Measurements from ENCODE around the gene RALGPS1.

Gene RALGPS1

DNA sequence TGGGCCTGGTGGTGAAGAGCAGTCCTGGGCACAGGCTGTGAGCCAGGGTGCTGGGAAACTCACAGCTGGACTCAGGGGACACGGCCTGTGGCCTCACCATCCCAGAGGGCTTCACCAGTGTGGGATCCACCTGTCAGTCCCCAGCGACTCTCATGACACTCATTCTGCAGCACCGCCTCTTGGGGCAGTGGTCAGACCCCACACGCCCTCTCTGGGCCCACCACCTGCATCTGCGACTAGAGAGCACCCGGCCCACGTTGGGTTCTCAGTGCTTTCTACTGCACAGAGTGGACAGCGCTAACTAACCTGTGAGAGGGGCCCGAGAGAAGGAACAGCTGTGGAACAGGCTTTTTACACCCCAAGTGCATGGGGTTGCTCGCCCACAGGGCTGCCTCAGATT, 304.2 kb downstream of the RALGPS1 start:
- TF ChIP-seq, protein P1, sequence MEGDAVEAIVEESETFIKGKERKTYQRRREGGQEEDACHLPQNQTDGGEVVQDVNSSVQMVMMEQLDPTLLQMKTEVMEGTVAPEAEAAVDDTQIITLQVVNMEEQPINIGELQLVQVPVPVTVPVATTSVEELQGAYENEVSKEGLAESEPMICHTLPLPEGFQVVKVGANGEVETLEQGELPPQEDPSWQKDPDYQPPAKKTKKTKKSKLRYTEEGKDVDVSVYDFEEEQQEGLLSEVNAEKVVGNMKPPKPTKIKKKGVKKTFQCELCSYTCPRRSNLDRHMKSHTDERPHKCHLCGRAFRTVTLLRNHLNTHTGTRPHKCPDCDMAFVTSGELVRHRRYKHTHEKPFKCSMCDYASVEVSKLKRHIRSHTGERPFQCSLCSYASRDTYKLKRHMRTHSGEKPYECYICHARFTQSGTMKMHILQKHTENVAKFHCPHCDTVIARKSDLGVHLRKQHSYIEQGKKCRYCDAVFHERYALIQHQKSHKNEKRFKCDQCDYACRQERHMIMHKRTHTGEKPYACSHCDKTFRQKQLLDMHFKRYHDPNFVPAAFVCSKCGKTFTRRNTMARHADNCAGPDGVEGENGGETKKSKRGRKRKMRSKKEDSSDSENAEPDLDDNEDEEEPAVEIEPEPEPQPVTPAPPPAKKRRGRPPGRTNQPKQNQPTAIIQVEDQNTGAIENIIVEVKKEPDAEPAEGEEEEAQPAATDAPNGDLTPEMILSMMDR (IDR thresholded peaks at IDR 0.05; ENCODE audit: borderline replicate concordance, control extremely low read depth, extremely low read depth, insufficient read depth, missing control alignments) = no peak
- peak; percentile 13 for DNase-seq (ENCODE audit: low spot score)
- in situ Hi-C loops (cut with MboI; ENCODE audit: low sequenced_read_pairs, unreplicated experiment) = no loop called here

DNA sequence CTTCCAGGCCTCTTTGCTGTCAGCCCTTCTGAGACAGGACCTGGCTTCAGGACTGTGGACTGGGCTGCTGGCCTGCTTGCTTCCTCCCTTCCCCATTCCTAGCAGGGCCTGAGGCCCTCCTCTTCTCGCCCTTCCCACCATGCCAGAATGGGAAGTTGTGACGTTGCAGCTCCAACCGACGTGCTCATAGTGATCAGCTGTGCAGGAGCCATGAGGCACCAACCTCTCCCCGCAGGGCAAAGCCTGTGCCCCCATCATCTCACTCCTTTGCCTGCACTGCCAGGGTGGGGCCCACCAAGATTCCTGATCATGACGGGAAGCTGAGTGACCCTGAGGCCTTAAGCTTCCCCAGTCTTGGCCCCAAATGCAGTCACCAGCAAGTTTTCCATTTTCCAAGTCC, 304.9 kb downstream of the RALGPS1 start:
- no peak for DNase-seq (ENCODE audit: low spot score)
- TF ChIP-seq, protein P1 (IDR thresholded peaks at IDR 0.05; ENCODE audit: borderline replicate concordance, control extremely low read depth, extremely low read depth, insufficient read depth, missing control alignments) = no peak
- in situ Hi-C loops (cut with MboI; ENCODE audit: low sequenced_read_pairs, unreplicated experiment) = no loop called here

DNA sequence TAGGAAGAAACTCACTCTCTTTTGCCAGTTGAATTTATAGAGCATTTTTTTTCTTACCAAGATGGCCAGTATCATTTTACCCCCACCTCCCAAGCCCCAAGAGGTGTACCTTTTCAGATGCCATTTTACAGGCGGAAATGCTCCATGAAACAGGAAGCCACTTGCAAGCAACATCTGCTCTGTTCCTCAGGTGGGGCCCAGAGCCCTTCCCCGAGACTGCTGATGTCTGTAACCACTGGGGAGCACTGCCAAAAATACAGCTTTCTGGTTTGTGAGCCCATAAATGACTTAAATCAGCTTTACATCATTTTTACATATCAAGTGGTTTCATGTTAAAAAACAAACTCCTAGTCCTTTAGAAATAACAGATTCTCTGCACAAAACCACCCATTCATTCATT, 307.1 kb downstream of the RALGPS1 start:
- in situ Hi-C loops (cut with MboI; ENCODE audit: low sequenced_read_pairs, unreplicated experiment) = no loop called here

DNA sequence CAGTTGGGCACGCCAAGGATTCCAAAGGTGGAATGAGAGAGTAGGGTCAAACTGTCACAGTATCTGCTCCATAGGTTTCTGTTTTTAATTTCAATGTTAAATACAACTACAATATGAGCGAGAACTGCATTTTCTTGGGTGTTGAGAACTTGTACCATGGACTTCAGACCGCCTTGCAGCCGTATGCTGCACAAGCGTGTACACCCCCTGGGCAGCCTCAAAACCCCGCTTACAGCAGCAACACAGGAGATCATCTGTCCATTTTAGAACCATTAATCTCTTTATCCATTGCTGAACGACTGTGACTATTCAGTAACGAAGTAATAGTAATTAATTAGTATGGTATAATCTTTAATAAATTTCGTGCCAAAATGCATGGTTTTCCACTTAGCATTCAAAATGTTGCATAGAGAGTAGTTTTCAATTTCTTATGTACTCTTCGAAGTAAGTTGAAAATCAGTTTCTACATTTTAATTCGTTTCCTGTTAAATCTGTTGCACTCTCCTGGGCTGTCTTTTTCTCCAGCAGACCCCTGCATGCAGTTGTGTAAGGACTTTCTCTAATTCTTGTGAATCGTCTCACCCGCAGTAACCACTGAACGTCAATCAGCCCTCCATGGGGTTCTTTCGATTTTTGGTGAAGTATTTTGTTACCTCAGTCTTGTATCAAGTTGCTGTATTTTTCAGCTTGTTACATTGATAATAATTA, 308.0 kb downstream of the RALGPS1 start:
- no peak for DNase-seq (ENCODE audit: low spot score)
- in situ Hi-C loops (cut with MboI; ENCODE audit: low sequenced_read_pairs, unreplicated experiment) = no loop called here
- TF ChIP-seq, protein P1 (IDR thresholded peaks at IDR 0.05; ENCODE audit: borderline replicate concordance, control extremely low read depth, extremely low read depth, insufficient read depth, missing control alignments) = no peak

More for the DNA sequence above, 307.1 kb downstream of the RALGPS1 start:
- peak; percentile 16 for DNase-seq (ENCODE audit: low spot score)
- TF ChIP-seq, protein P1 (IDR thresholded peaks at IDR 0.05; ENCODE audit: borderline replicate concordance, control extremely low read depth, extremely low read depth, insufficient read depth, missing control alignments) = no peak

DNA sequence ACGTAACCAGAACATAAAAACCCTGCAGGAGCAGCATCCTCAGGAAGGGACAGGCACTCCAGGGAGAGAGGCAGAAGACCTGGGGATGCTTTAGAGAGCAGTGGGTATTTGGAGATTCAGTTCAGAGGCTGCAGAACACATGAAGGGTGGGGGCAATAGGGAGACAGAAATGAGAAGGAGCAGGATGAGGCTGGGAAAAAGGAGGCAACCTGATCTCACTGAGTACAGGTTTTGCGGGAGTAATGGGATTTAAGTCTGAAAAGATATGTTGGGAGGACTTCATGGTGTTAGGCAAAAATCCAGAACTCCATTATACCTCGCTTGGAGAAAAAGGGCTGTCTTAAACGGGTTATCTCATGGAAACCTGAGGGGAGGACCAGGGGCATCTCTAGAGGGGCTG, 308.7 kb downstream of the RALGPS1 start:
- in situ Hi-C loops (cut with MboI; ENCODE audit: low sequenced_read_pairs, unreplicated experiment) = no loop called here
- DNase-seq (ENCODE audit: low spot score) = no peak

DNA sequence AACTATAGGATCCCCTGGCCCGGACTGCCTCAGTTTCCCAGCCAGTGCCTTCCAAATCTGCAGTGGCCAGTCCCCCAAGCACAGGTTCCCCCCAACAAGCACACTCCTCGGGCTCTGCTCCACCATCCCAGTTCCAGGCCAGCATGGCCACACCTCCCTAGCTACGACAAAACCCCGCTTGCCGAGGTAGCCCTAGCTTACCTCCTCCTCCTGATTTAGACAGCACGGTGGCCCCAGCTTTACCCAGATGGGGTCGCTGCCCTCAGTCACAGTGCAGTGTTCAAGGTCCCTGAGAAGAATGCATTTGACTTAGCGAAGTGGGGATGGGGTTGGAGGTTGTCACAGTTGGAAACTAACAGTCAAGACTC, 309.2 kb downstream of the RALGPS1 start:
- TF ChIP-seq, protein P1 (IDR thresholded peaks at IDR 0.05; ENCODE audit: borderline replicate concordance, control extremely low read depth, extremely low read depth, insufficient read depth, missing control alignments) = no peak
- in situ Hi-C loops (cut with MboI; ENCODE audit: low sequenced_read_pairs, unreplicated experiment) = no loop called here
- DNase-seq (ENCODE audit: low spot score) = no peak

More for the DNA sequence above, 308.7 kb downstream of the RALGPS1 start:
- TF ChIP-seq, protein P1 (IDR thresholded peaks at IDR 0.05; ENCODE audit: borderline replicate concordance, control extremely low read depth, extremely low read depth, insufficient read depth, missing control alignments) = no peak
